22Rv1 (cell line): ENCODE data around the gene CROT.

Source experiments
- ZFX ChIP-seq: fragments of 450-650 bp; IDR thresholded peaks from 2 replicates; pipeline ENCODE4 v1.6.1; 2017; ENCODE audit warnings: antibody characterized with exemption, borderline replicate concordance
- TF ChIP-seq, protein P1 (sequence below): fragments of 450-650 bp; IDR thresholded peaks from 2 replicates; pipeline ENCODE4 v1.5.1; 2017; ENCODE audit warnings: mild to moderate bottlenecking

DNA sequence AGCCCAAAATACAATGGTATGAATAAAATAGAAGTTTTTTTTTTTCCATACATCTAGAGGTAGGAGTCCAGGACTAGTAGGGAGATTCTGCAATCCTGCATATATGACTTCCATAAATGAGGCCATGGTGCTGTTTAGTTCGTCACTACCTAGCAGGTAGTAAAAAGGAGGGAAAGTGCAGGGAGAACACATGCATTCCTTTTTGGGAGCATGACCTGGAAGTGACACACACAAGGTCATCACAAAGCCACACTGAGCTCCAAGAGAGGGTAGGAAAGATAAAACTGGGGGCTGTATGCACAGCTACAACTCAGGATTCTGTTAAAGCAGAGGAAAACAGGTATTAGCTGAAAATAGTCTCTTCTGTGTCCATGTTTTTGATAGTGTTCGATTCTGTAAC, 2.2 kb downstream of the CROT start:
- TF ChIP-seq, protein P1, sequence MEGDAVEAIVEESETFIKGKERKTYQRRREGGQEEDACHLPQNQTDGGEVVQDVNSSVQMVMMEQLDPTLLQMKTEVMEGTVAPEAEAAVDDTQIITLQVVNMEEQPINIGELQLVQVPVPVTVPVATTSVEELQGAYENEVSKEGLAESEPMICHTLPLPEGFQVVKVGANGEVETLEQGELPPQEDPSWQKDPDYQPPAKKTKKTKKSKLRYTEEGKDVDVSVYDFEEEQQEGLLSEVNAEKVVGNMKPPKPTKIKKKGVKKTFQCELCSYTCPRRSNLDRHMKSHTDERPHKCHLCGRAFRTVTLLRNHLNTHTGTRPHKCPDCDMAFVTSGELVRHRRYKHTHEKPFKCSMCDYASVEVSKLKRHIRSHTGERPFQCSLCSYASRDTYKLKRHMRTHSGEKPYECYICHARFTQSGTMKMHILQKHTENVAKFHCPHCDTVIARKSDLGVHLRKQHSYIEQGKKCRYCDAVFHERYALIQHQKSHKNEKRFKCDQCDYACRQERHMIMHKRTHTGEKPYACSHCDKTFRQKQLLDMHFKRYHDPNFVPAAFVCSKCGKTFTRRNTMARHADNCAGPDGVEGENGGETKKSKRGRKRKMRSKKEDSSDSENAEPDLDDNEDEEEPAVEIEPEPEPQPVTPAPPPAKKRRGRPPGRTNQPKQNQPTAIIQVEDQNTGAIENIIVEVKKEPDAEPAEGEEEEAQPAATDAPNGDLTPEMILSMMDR = no peak
- no peak for TF ChIP-seq ZFX
